K562 (cell line): Measurements from ENCODE around the gene TANC1. TPM values are rescaled to one million over a fixed set of nuclear protein-coding genes. Genes with fewer than 3 reads are reported as not detected.

Experiments used
- ATAC-seq: fragments of 200-7000 bp; cut with Tn5 transposase; 3 replicates; pipeline ENCODE4 v1.9.1; 2020; ENCODE audit warnings: moderate library complexity
- BruUV-seq: library from RNA; stranded (reverse); fragments of 400-500 nt; replicated peaks from 2 replicates; lab custom pipeline; 2021; lab: Mats Ljungman, UMichigan
- CTCF ChIA-PET: fragments of 300-600 bp; formaldehyde crosslinking; extraction: SDS; loops from one replicate; lab custom pipeline; 2021; ENCODE audit warnings: low intra/inter-chr PET ratio; lab: Yijun Ruan, JAX
- POLR2A ChIA-PET: fragments of 300-600, 350-650 bp; sonication (Branson Sonifier 250); formaldehyde crosslinking; extraction: SDS; loops from one replicate; lab custom pipeline; 2021; ENCODE audit warnings: antibody characterized with exemption, inconsistent platforms; lab: Yijun Ruan, JAX
- DNase-seq, 4 experiments: peaks; one replicate each; pipeline versions ENCODE4 v3.0.0 to v3.0.0-alpha.2; 2011 to 2018; ENCODE audit warnings: low spot score in 3 of 4, mixed read lengths in 3 of 4; ENCODE audit errors: extremely low read depth in 1 of 4
- FAIRE-seq: peaks from 2 replicates; lab custom pipeline; 2011; peaks lifted over from hg19 to GRCh38; lab: Jason Lieb, UNC
- H2AFZ ChIP-seq: 2 replicates; pipeline ENCODE4 v1.6.0; 2011; ENCODE audit warnings: low read depth, low read length, control low read depth, inconsistent platforms
- H3K27ac ChIP-seq: fragments of 200-600 bp; 3 replicates; pipeline ENCODE4 v1.8.0; 2011; ENCODE audit warnings: low read depth, mild to moderate bottlenecking, control low read depth, inconsistent platforms, low read length, moderate library complexity, mixed read lengths; ENCODE audit errors: extremely low read depth
- H3K27me3 ChIP-seq, 2 experiments: fragments of 300-600 bp in 1 of 2; 2 replicates in 1 of 2; 3 replicates in 1 of 2; pipeline versions ENCODE4 v1.6.0 to v1.8.0; 2011; ENCODE audit warnings: inconsistent platforms in 2 of 2, low read length in 2 of 2, mild to moderate bottlenecking in 1 of 2, mixed read lengths in 1 of 2, moderate library complexity in 1 of 2; ENCODE audit not compliant: control insufficient read depth in 2 of 2, insufficient read depth in 2 of 2
- H3K36me3 ChIP-seq: fragments of 300-600 bp; 3 replicates; pipeline ENCODE4 v1.8.0; 2011; ENCODE audit warnings: mild to moderate bottlenecking, low read length, inconsistent platforms; ENCODE audit not compliant: control insufficient read depth, insufficient read depth
- H3K4me1 ChIP-seq, 2 experiments: fragments of 200-600 bp in 1 of 2; replicated peaks in 1 of 2; 2 replicates in 1 of 2; 3 replicates in 1 of 2; pipeline versions ENCODE4 v1.5.1 to v1.8.0; 2011; ENCODE audit warnings: inconsistent platforms in 2 of 2, low read length in 2 of 2, mild to moderate bottlenecking in 1 of 2, mixed read lengths in 1 of 2, moderate library complexity in 1 of 2; ENCODE audit not compliant: control insufficient read depth in 2 of 2, insufficient read depth in 2 of 2
- H3K4me2 ChIP-seq: 2 replicates; pipeline ENCODE4 v1.6.1; 2011; ENCODE audit warnings: low read length, control low read depth, inconsistent platforms, mixed read lengths; ENCODE audit not compliant: insufficient read depth
- H3K4me3 ChIP-seq: fragments of 200-600 bp; sonication (generic), shearing (Covaris generic); 2 replicates; pipeline ENCODE4 v1.5.1; 2016; ENCODE audit warnings: control low read depth, inconsistent platforms
- H3K79me2 ChIP-seq: fragments of 200-600 bp; 3 replicates; pipeline ENCODE4 v1.8.0; 2011; ENCODE audit warnings: low read length, inconsistent platforms; ENCODE audit not compliant: control insufficient read depth, insufficient read depth
- H3K9ac ChIP-seq, 2 experiments: 2 replicates each; pipeline versions ENCODE4 v1.6.0 to v1.6.1; 2011; ENCODE audit warnings: low read depth in 2 of 2, low read length in 2 of 2, control low read depth in 1 of 2, inconsistent platforms in 1 of 2, mild to moderate bottlenecking in 1 of 2, mixed read lengths in 1 of 2; ENCODE audit not compliant: insufficient read depth in 1 of 2
- H3K9me1 ChIP-seq: one replicate; pipeline ENCODE4 v1.6.0; 2011; ENCODE audit warnings: inconsistent platforms, mild to moderate bottlenecking, low read length, moderate library complexity; ENCODE audit not compliant: control insufficient read depth, insufficient read depth
- H3K9me3 ChIP-seq: replicated peaks from 2 replicates; pipeline ENCODE4 v1.5.1; 2011; ENCODE audit warnings: low read depth, low read length, inconsistent platforms; ENCODE audit not compliant: control insufficient read depth, insufficient read depth
- H4K20me1 ChIP-seq: replicated peaks from 2 replicates; pipeline ENCODE4 v1.6.1; 2011; ENCODE audit warnings: low read length, inconsistent platforms, mixed read lengths; ENCODE audit not compliant: control insufficient read depth, insufficient read depth
- COPS2 ChIP-seq: fragments of 450-650 bp; conservative IDR thresholded peaks from 2 replicates; pipeline ENCODE4 v1.6.1; 2016; ENCODE audit warnings: mild to moderate bottlenecking, moderate library complexity
- DDX20 ChIP-seq: fragments of 450-650 bp; IDR thresholded peaks from 2 replicates; pipeline ENCODE4 v1.6.1; 2016; ENCODE audit warnings: missing genetic modification characterization, low read depth, mild to moderate bottlenecking, missing compliant biosample characterization, moderate library complexity
- FUS ChIP-seq: fragments of 200-400 bp; formaldehyde crosslinking; optimal IDR thresholded peaks from 2 replicates; pipeline ENCODE3; 2017; ENCODE audit warnings: low read depth, low read length
- GATAD2B ChIP-seq: fragments of 450-650 bp; IDR thresholded peaks from 2 replicates; pipeline ENCODE4 v1.6.1; 2017; ENCODE audit warnings: mild to moderate bottlenecking, borderline replicate concordance
- HDAC6 ChIP-seq: IDR thresholded peaks from 2 replicates; pipeline ENCODE4 v1.6.1; 2012; ENCODE audit warnings: low read depth, mild to moderate bottlenecking, control low read depth, inconsistent platforms, low read length, moderate library complexity
- HDAC8 ChIP-seq: fragments of 450-650 bp; IDR thresholded peaks from 2 replicates; pipeline ENCODE4 v1.6.1; 2016; ENCODE audit warnings: mild to moderate bottlenecking, missing genetic modification characterization, moderate library complexity, missing compliant biosample characterization
- HEY1 ChIP-seq: fragments of 250-450 bp; sonication (Bioruptor Pico); IDR thresholded peaks from 2 replicates; pipeline ENCODE4 v1.5.0; 2020; ENCODE audit warnings: mild to moderate bottlenecking, moderate library complexity, borderline replicate concordance
- MAFF ChIP-seq: IDR thresholded peaks from 2 replicates; pipeline ENCODE4 v1.6.1; 2012; ENCODE audit warnings: low read length, improper control_type of control experiment
- MCM5 ChIP-seq: fragments of 450-650 bp; IDR thresholded peaks from 2 replicates; pipeline ENCODE4 v1.6.1; 2016; ENCODE audit warnings: low read depth
- TOE1 ChIP-seq, 2 experiments: fragments of 450-650 bp in 1 of 2; sonication (generic) in 1 of 2; formaldehyde crosslinking in 1 of 2; IDR thresholded peaks; 2 replicates each; pipeline versions ENCODE4 v1.7.1 to v1.8.0; 2016 to 2022; ENCODE audit warnings: borderline replicate concordance in 2 of 2, mild to moderate bottlenecking in 2 of 2, antibody characterized with exemption in 1 of 2, inconsistent platforms in 1 of 2, low read depth in 1 of 2, missing genetic modification reagents in 1 of 2, moderate library complexity in 1 of 2
- ZNF668 ChIP-seq: fragments of 250-450 bp; sonication (Bioruptor Pico); IDR thresholded peaks from 2 replicates; pipeline ENCODE4 v1.8.0; 2022; ENCODE audit warnings: mild to moderate bottlenecking, inconsistent platforms
- ZZZ3 ChIP-seq: fragments of 450-650 bp; IDR thresholded peaks from 2 replicates; pipeline ENCODE4 v1.6.1; 2016; ENCODE audit warnings: antibody characterized with exemption, mild to moderate bottlenecking, moderate library complexity
- WGBS: fragments of 100-300 bp; shearing (Covaris generic); methylation state at CpG from one replicate; pipeline ENCODE4 v1.1.6; 2016; ENCODE audit warnings: low coverage, mixed read lengths; ENCODE audit not compliant: insufficient coverage; ENCODE audit errors: missing lambda C conversion rate; 5-methylcytosine and 5-hydroxymethylcytosine counted together
- in situ Hi-C: fragments of 300-500 bp; cut with MboI; formaldehyde crosslinking; loops from 4 replicates; pipeline ENCODE4 v1.15.0; 2018; ENCODE audit warnings: inconsistent platforms, mixed read lengths
- intact Hi-C: fragments of 100-400 bp; cut with micrococcal nuclease; formaldehyde crosslinking; loops from 2 replicates; pipeline ENCODE4 v1.14.2; 2022
- polyA plus RNA-seq, 8 experiments: library from polyadenylated mRNA; depleted of rRNA in 4 of 8; stranded (reverse) in 5 of 8; unstranded in 3 of 8; fragments of >200 nt; fragmentation: Nextera tagmentation in 2 of 8; fragmentation: Illumina TruSeq in 1 of 8; extraction: Ambion mirVana in 2 of 8; extraction: Trizol in 1 of 8; gene quantifications; 2 replicates each; pipeline versions ENCODE4 v1.2.1 to v1.2.3, GENCODE V29; 2011 to 2014; ENCODE audit warnings: inconsistent platforms in 1 of 8, missing spikeins in 1 of 8
- total RNA-seq, 7 experiments: library from RNA; depleted of rRNA in 6 of 7; stranded (reverse); fragments of >200 nt in 6 of 7; fragmentation: Illumina TruSeq in 2 of 7; extraction: Trizol in 2 of 7; gene quantifications; 2 replicates each; pipeline versions ENCODE4 v1.2.1 to v1.2.3, GENCODE V29; 2011 to 2021; ENCODE audit warnings: low replicate concordance in 1 of 7
- TF ChIP-seq, protein P1 (sequence below): fragments of 450-650 bp; formaldehyde crosslinking; IDR thresholded peaks from 2 replicates; pipeline ENCODE4 v1.4.0; 2022; ENCODE audit warnings: missing genetic modification characterization
- TF ChIP-seq, protein P2 (sequence below): fragments of 150-350 bp; IDR thresholded peaks from 2 replicates; pipeline ENCODE4 v1.6.1; 2014; ENCODE audit warnings: low read depth, mild to moderate bottlenecking, low read length, borderline replicate concordance
- TF ChIP-seq, protein P3 (sequence below): fragments of 250-450 bp; sonication (Bioruptor Pico); IDR thresholded peaks from 2 replicates; pipeline ENCODE4 v1.6.1; 2021; ENCODE audit warnings: mild to moderate bottlenecking

TANC1 gene
- total and polyA plus RNA-seq, 9 of the 15 experiments (the other 6 are each of a cell fraction or from before 2014, with no cell fraction given), result under 0.01 to 0.20 (median 0.07) TPM; not detected in 1

DNA sequence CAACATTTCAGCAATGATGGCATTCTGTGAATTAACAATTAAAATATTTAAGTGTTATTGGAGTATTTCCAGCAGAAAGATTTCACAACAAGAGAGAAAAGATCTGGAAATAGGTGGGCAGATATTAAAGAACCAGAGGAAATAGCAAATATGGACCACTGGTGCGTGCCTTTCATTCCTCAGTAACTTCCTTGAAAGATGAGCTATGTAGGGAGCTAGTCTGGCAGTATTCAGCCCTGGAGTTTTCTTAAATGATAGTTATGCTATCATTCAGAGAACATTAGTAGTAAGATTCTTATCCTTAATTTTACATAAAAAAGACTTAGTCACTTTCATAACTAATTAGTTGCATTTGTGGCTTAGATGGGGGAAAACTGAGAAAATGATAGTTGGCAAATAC is 41.5 kb downstream of the TANC1 start:
- Histone ChIP-seq H3K36me3 (no peaks in the 10 kb centered on the region), H3K9ac (no peak overlapping the region), H3K4me1 (no peaks in the 10 kb centered on the region), H3K27ac (no peak overlapping the region), H2AFZ (no peak overlapping the region), H4K20me1 (no peaks in the 10 kb centered on the region), H3K9me1 (no peaks in the 10 kb centered on the region), H3K9me3 (no peaks in the 10 kb centered on the region), H3K79me2 (no peaks in the 10 kb centered on the region), H3K4me2 (no peak overlapping the region), H3K27me3 (no peaks in the 10 kb centered on the region), H3K4me3 (no peak overlapping the region)
- ChIA-PET POLR2A (interaction anchor here (0.7 kb wide), 1 partner anchor 391 kb away, joined by 4 read pairs; no protein-coding TSS in a partner anchor), CTCF (no interaction called here)
- no TSS peak for BruUV-seq
- intact Hi-C loops (no loop called here), in situ Hi-C loops (no loop called here)
- no peak for DNase-seq
- WGBS, result 0% methylated on average over 1 of the region's 1 CpG
- FAIRE-seq, result no peak
- no peak for ATAC-seq
- TF ChIP-seq FUS, result no peak
- no peak for TF ChIP-seq HDAC6
- no peak for TF ChIP-seq TOE1 (IDR thresholded peaks at IDR 0.05; ENCODE audit: borderline replicate concordance)
- TF ChIP-seq TOE1 (CRISPR knock-in tag; IDR thresholded peaks at IDR 0.05; ENCODE audit: borderline replicate concordance, low read depth), result no peak
- TF ChIP-seq, protein P1, sequence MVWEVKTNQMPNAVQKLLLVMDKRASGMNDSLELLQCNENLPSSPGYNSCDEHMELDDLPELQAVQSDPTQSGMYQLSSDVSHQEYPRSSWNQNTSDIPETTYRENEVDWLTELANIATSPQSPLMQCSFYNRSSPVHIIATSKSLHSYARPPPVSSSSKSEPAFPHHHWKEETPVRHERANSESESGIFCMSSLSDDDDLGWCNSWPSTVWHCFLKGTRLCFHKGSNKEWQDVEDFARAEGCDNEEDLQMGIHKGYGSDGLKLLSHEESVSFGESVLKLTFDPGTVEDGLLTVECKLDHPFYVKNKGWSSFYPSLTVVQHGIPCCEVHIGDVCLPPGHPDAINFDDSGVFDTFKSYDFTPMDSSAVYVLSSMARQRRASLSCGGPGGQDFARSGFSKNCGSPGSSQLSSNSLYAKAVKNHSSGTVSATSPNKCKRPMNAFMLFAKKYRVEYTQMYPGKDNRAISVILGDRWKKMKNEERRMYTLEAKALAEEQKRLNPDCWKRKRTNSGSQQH (CRISPR knock-in tag), result no peak
- TF ChIP-seq COPS2, result no peak
- no peak for TF ChIP-seq ZZZ3
- TF ChIP-seq HEY1 (CRISPR knock-in tag), result no peak
- no peak for TF ChIP-seq DDX20 (tag)
- TF ChIP-seq, protein P2, sequence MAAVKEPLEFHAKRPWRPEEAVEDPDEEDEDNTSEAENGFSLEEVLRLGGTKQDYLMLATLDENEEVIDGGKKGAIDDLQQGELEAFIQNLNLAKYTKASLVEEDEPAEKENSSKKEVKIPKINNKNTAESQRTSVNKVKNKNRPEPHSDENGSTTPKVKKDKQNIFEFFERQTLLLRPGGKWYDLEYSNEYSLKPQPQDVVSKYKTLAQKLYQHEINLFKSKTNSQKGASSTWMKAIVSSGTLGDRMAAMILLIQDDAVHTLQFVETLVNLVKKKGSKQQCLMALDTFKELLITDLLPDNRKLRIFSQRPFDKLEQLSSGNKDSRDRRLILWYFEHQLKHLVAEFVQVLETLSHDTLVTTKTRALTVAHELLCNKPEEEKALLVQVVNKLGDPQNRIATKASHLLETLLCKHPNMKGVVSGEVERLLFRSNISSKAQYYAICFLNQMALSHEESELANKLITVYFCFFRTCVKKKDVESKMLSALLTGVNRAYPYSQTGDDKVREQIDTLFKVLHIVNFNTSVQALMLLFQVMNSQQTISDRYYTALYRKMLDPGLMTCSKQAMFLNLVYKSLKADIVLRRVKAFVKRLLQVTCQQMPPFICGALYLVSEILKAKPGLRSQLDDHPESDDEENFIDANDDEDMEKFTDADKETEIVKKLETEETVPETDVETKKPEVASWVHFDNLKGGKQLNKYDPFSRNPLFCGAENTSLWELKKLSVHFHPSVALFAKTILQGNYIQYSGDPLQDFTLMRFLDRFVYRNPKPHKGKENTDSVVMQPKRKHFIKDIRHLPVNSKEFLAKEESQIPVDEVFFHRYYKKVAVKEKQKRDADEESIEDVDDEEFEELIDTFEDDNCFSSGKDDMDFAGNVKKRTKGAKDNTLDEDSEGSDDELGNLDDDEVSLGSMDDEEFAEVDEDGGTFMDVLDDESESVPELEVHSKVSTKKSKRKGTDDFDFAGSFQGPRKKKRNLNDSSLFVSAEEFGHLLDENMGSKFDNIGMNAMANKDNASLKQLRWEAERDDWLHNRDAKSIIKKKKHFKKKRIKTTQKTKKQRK, result no peak
- TF ChIP-seq ZNF668 (CRISPR knock-in tag), result no peak
- no peak for TF ChIP-seq MAFF
- TF ChIP-seq, protein P3, sequence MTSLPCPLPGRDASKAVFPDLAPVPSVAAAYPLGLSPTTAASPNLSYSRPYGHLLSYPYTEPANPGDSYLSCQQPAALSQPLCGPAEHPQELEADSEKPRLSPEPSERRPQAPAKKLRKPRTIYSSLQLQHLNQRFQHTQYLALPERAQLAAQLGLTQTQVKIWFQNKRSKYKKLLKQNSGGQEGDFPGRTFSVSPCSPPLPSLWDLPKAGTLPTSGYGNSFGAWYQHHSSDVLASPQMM (CRISPR knock-in tag), result no peak
- TF ChIP-seq MCM5, result no peak
- no peak for TF ChIP-seq HDAC8 (tag)
- TF ChIP-seq GATAD2B, result no peak
